K562 (cell line): ENCODE data around the gene DVL3. TPM values are rescaled to one million over a fixed set of nuclear protein-coding genes. Genes with fewer than 3 reads are reported as not detected.
A peak's percentile ranks its signal among the peaks of the same experiment; 100 is the strongest.

Experiments
- CTCFL ChIP-seq: IDR thresholded peaks from 2 replicates; pipeline ENCODE4 v1.6.1; 2011; ENCODE audit warnings: borderline replicate concordance, low read depth, mild to moderate bottlenecking, moderate library complexity, low read length; ENCODE audit not compliant: insufficient read depth, poor library complexity, severe bottlenecking
- FOXK1 ChIP-seq: sonication (generic); formaldehyde crosslinking; IDR thresholded peaks from 2 replicates; pipeline ENCODE4 v1.8.0; 2022; ENCODE audit warnings: missing genetic modification reagents, mild to moderate bottlenecking, borderline replicate concordance
- JUN ChIP-seq, 2 experiments: sonication (generic) in 1 of 2; formaldehyde crosslinking in 1 of 2; IDR thresholded peaks; 2 replicates each; pipeline versions ENCODE4 v1.6.1 to v1.8.0; 2012 to 2022; ENCODE audit warnings: borderline replicate concordance in 2 of 2, mild to moderate bottlenecking in 2 of 2, improper control_type of control experiment in 1 of 2, low read depth in 1 of 2, low read length in 1 of 2, missing genetic modification reagents in 1 of 2
- KDM4B ChIP-seq, 2 experiments: fragments of 450-650 bp in 1 of 2; sonication (generic) in 1 of 2; IDR thresholded peaks; 2 replicates each; pipeline ENCODE4 v1.6.1; 2016 to 2017; ENCODE audit warnings: borderline replicate concordance in 2 of 2, antibody characterized with exemption in 1 of 2, low read depth in 1 of 2, mild to moderate bottlenecking in 1 of 2
- POLR2A ChIP-seq: fragments of 450-650 bp; conservative IDR thresholded peaks from 2 replicates; pipeline ENCODE4 v1.6.1; 2016
- POLR2B ChIP-seq: fragments of 450-650 bp; IDR thresholded peaks from 2 replicates; pipeline ENCODE4 v1.6.1; 2018; ENCODE audit warnings: low read depth; ENCODE audit not compliant: partially characterized antibody
- RBBP5 ChIP-seq: fragments of 200-600 bp; sonication (generic); IDR thresholded peaks from 2 replicates; pipeline ENCODE4 v1.6.1; 2012; ENCODE audit warnings: borderline replicate concordance, mild to moderate bottlenecking, low read length, control low read depth, inconsistent platforms; ENCODE audit not compliant: insufficient read depth, poor library complexity, severe bottlenecking
- SREBF1 ChIP-seq: fragments of 150-350 bp; IDR thresholded peaks from 2 replicates; pipeline ENCODE4 v1.6.1; 2014; ENCODE audit warnings: antibody characterized with exemption, low read depth, low read length, borderline replicate concordance
- ZBTB40 ChIP-seq, 2 experiments: fragments of 450-650 bp in 1 of 2; sonication (generic) in 1 of 2; formaldehyde crosslinking in 1 of 2; IDR thresholded peaks; 2 replicates each; pipeline versions ENCODE4 v1.7.1 to v1.9.0; 2016 to 2022; ENCODE audit warnings: inconsistent platforms in 1 of 2, mild to moderate bottlenecking in 1 of 2, missing genetic modification reagents in 1 of 2
- ZNF518B ChIP-seq: fragments of 250-450 bp; sonication (Bioruptor Pico); IDR thresholded peaks from 2 replicates; pipeline ENCODE4 v1.5.0; 2021; ENCODE audit warnings: mild to moderate bottlenecking, moderate library complexity
- polyA plus RNA-seq, 8 experiments: library from polyadenylated mRNA; depleted of rRNA in 4 of 8; stranded (reverse) in 5 of 8; unstranded in 3 of 8; fragments of >200 nt; fragmentation: Nextera tagmentation in 2 of 8; fragmentation: Illumina TruSeq in 1 of 8; extraction: Ambion mirVana in 2 of 8; extraction: Trizol in 1 of 8; gene quantifications; 2 replicates each; pipeline versions ENCODE4 v1.2.1 to v1.2.3, GENCODE V29; 2011 to 2014; ENCODE audit warnings: inconsistent platforms in 1 of 8, missing spikeins in 1 of 8
- total RNA-seq, 7 experiments: library from RNA; depleted of rRNA in 6 of 7; stranded (reverse); fragments of >200 nt in 6 of 7; fragmentation: Illumina TruSeq in 2 of 7; extraction: Trizol in 2 of 7; gene quantifications; 2 replicates each; pipeline versions ENCODE4 v1.2.1 to v1.2.3, GENCODE V29; 2011 to 2021; ENCODE audit warnings: low replicate concordance in 1 of 7

The DVL3 gene
- total and polyA plus RNA-seq, 9 of the 15 experiments (the other 6 are each of a cell fraction or from before 2014, with no cell fraction given) = 3.1 to 57.9 (median 20.1) TPM

- TF ChIP-seq FOXK1 (0 out of 2 replicates have a peak, but pooled peaks have one; percentile 47), RBBP5 (peak; percentile 88), JUN (IDR thresholded peaks at IDR 0.05; ENCODE audit: borderline replicate concordance, low read depth, low read length) (no peak), JUN (CRISPR knock-in tag; IDR thresholded peaks at IDR 0.05; ENCODE audit: borderline replicate concordance) (peak; percentile 55; the same call in 1 of the 2 replicates), SREBF1 (no peak), POLR2A (peak; percentile 82), POLR2B (peak; percentile 66), CTCFL (no peak), ZNF518B (CRISPR knock-in tag) (no peak), KDM4B (IDR thresholded peaks at IDR 0.05; ENCODE audit: borderline replicate concordance in 2 of 2, low read depth in 1 of 2) (no peak), ZBTB40 (IDR thresholded peaks at IDR 0.05) (peak; percentile 18; the same call in 1 of the 2 replicates), ZBTB40 (CRISPR knock-in tag; IDR thresholded peaks at IDR 0.05) (no peak)
Observed at GRCh38 chr3:184186184-184186901, 31.2 kb downstream of the DVL3 start, which contains the start of gene ABCF3 (continued).
